Frontal cortex (tissue), 4 donors: ENCODE measurements around the gene R3HDML. TPM values are rescaled to one million over a fixed set of nuclear protein-coding genes. Genes with fewer than 3 reads are reported as not detected.

Experiments used
- DNase-seq, 2 donors: peaks; one replicate each; pipeline ENCODE4 v3.0.0; 2012; ENCODE audit warnings: low spot score in 2 of 2
- FAIRE-seq: peaks from 2 replicates; lab custom pipeline; 2012; peaks lifted over from hg19 to GRCh38; lab: Jason Lieb, UNC
- total RNA-seq: library from RNA; depleted of rRNA; stranded (reverse); fragments of >200 nt; gene quantifications from one replicate; pipeline ENCODE4 v1.2.3, GENCODE V29; 2014
- donor health status: control.
- donor health status: control.
- donor health status: control.

The R3HDML gene
- total RNA-seq, 1 donor from 2014 or later = not detected

- FAIRE-seq (no peak), DNase-seq (no peak)
Observed at GRCh38 chr20:44357555-44358125, 20.8 kb downstream of the R3HDML start.

- DNase-seq (no peak), FAIRE-seq (no peak)
Observed at GRCh38 chr20:44358776-44359175, 21.9 kb downstream of the R3HDML start.

- DNase-seq = no peak
- no peak for FAIRE-seq
Observed at GRCh38 chr20:44360221-44360620, 23.4 kb downstream of the R3HDML start.

- no peak for DNase-seq
- no peak for FAIRE-seq
Observed at GRCh38 chr20:44361021-44361420, 24.2 kb downstream of the R3HDML start.

- DNase-seq (no peak), FAIRE-seq (no peak)
Observed at GRCh38 chr20:44362466-44362940, 25.7 kb downstream of the R3HDML start.

GRCh38 chr20:44364068-44364467 is 27.2 kb downstream of the R3HDML start:
- no peak for FAIRE-seq
- DNase-seq = no peak

- FAIRE-seq = no peak
- DNase-seq = no peak
Observed at GRCh38 chr20:44364780-44365179, 27.9 kb downstream of the R3HDML start.

- DNase-seq (no peak), FAIRE-seq (no peak)
Observed at GRCh38 chr20:44367746-44368145, 30.9 kb downstream of the R3HDML start.

GRCh38 chr20:44370639-44371218 is 33.9 kb downstream of the R3HDML start:
- FAIRE-seq (no peak), DNase-seq (no peak)

GRCh38 chr20:44382641-44383040 is 45.8 kb downstream of the R3HDML start:
- FAIRE-seq (no peak), DNase-seq (no peak)

- peak in 1 of 2 donors; percentile 46 for DNase-seq
- FAIRE-seq = no peak
Observed at GRCh38 chr20:44384423-44385027, 47.7 kb downstream of the R3HDML start.

GRCh38 chr20:44388466-44389023 is 51.7 kb downstream of the R3HDML start:
- FAIRE-seq (no peak), DNase-seq (peak in 1 of 2 donors; percentile 72)

GRCh38 chr20:44389871-44390270 is 53.0 kb downstream of the R3HDML start:
- DNase-seq (no peak), FAIRE-seq (no peak)

GRCh38 chr20:44390280-44390679 is 53.4 kb downstream of the R3HDML start:
- DNase-seq (no peak), FAIRE-seq (no peak)

GRCh38 chr20:44392088-44392775 is 55.4 kb downstream of the R3HDML start:
- DNase-seq = no peak
- FAIRE-seq = no peak

- FAIRE-seq (no peak), DNase-seq (no peak)
Observed at GRCh38 chr20:44392776-44393607, 56.1 kb downstream of the R3HDML start.

GRCh38 chr20:44393608-44394451 is 57.0 kb downstream of the R3HDML start:
- FAIRE-seq (no peak), DNase-seq (no peak)

GRCh38 chr20:44394452-44394701 is 57.5 kb downstream of the R3HDML start:
- DNase-seq (no peak), FAIRE-seq (no peak)
